Activated CD4-positive, alpha-beta T cell treated with anti-CD3 and anti-CD28 coated beads for 24 hours (primary cell): ENCODE data around the gene CELSR2.

ENCODE experiments used
- DNase-seq, 2 donors: peaks; one replicate each; pipeline ENCODE4 v3.0.0-alpha.2; 2020; ENCODE audit warnings: low read depth in 2 of 2

CELSR2 gene

DNA sequence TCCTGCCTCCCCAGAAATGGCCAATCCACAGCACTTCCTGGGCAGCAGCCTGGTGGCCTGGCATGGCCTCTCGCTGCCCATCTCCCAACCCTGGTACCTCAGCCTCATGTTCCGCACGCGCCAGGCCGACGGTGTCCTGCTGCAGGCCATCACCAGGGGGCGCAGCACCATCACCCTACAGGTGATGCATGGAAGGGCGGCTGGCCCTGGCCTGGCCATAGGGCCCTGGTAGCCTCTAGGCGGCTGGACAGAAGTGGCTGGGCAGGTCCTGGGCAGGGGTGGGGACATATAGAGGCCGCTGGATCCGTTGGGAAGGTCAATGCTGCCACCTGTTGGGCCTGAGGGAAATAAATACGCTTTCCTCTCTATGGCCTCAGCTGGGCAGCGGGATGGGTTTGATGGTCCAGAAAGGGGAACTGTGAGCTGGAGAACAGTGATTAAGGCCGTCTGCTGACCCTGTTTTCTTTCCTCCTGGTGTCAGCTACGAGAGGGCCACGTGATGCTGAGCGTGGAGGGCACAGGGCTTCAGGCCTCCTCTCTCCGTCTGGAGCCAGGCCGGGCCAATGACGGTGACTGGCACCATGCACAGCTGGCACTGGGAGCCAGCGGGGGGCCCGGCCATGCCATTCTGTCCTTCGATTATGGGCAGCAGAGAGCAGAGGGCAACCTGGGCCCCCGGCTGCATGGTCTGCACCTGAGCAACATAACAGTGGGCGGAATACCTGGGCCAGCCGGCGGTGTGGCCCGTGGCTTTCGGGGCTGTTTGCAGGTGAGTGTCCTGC lies 14.4 kb downstream of the CELSR2 start:
- peak; percentile 73 to 85 for DNase-seq

DNA sequence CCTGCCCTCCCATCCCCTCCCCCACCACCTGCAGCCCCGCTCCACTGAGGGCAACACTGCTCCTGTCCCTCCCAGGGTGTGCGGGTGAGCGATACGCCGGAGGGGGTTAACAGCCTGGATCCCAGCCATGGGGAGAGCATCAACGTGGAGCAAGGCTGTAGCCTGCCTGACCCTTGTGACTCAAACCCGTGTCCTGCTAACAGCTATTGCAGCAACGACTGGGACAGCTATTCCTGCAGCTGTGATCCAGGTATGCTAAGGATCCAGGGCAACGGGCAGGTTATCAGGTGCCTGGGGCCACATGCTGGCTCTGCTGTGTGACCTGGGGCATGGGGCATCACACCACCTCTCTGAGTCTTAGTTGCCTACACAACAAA lies 15.0 kb downstream of the CELSR2 start:
- no peak for DNase-seq

DNA sequence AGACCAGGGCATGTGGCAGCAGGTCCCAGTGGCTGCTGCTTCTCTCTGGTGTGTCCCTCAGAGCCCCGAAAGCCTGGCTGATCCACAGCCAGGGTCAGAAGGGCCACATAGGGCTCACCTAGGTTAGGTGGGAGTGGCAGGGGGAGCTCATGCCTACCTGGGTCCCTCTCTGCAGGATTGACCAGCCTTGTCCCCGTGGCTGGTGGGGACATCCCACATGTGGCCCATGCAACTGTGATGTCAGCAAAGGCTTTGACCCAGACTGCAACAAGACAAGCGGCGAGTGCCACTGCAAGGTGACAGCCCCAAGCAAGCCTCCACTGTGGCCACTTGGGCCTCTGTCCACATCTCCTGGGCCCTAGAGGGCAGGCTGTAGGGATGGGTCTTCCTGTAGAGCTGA lies 15.7 kb downstream of the CELSR2 start:
- no peak for DNase-seq

DNA sequence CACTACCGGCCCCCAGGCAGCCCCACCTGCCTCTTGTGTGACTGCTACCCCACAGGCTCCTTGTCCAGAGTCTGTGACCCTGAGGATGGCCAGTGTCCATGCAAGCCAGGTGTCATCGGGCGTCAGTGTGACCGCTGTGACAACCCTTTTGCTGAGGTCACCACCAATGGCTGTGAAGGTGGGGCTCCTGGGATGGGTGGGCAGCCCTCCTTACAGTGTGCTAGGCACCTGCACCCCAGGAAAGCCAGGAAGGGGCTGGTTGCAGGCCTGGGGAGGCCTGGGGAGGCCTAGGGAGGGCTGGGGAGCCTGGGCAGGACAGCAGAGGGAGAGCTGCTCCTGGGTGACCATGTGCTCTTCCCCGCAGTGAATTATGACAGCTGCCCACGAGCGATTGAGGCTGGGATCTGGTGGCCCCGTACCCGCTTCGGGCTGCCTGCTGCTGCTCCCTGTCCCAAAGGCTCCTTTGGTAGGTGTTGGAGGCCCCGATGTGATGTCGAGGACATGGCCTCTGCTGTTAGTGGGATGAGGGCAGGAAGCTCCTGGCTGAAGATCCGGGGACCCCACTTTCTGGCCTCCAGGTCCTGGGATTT lies 16.5 kb downstream of the CELSR2 start:
- no peak for DNase-seq

DNA sequence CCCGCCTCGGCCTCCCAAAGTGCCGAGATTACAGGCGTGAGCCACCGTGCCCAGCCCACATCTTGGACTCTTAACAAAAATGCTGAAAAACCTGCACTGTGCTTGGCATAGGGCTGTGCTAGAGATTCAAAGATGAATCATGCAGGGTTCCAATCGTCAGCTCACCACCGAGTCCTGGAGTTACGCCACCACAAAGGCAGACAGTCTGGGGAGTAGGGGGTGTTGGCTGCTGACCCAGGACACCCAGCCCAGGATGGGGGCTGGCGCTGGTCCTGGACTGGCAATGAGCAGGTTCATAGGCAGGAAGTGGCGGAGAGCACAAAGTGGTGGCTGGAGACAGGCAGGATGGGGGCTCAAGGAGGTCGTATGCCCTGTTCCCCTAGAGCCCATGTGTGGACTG lies 17.6 kb downstream of the CELSR2 start:
- no peak for DNase-seq

DNA sequence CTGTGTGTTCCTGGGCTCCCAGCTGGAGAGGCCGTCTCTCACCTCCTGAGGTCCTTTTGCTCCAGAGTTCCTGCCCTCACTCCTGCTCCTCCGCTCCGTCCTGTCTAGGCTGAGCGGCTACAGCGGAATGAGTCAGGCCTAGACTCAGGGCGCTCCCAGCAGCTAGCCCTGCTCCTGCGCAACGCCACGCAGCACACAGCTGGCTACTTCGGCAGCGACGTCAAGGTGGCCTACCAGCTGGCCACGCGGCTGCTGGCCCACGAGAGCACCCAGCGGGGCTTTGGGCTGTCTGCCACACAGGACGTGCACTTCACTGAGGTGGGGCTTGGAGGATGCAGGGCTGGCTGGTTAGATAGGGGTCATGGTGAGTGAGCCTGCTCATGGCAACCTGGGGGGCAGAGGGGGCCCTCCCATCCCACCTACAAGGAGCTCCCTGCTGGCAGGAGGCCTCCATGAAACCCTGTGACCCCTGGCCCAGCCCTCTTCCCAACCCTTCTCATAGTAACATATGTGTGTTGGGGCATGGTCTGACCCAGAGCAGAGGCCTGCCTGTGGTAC lies 18.5 kb downstream of the CELSR2 start:
- DNase-seq = no peak

DNA sequence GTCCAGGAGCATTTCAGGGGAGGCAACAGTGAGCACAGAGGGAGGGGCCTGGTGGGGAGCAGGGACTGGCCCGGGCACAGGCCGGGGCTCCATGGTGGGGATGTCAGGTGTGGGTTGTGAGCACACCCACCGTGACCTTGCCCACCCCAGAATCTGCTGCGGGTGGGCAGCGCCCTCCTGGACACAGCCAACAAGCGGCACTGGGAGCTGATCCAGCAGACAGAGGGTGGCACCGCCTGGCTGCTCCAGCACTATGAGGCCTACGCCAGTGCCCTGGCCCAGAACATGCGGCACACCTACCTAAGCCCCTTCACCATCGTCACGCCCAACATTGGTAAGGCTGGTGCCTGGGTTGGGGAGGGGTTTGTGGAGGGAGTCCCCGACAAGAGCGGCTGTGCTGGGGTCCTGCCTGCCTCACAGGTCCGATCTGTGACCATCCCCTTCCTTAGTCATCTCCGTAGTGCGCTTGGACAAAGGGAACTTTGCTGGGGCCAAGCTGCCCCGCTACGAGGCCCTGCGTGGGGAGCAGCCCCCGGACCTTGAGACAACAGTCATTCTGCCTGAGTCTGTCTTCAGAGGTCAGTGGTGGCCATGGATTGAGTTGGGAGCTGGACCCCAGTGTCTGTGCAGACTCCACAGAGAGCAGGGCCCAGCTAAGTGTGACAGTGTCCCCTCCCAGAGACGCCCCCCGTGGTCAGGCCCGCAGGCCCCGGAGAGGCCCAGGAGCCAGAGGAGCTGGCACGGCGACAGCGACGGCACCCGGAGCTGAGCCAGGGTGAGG lies 19.3 kb downstream of the CELSR2 start:
- DNase-seq = no peak

DNA sequence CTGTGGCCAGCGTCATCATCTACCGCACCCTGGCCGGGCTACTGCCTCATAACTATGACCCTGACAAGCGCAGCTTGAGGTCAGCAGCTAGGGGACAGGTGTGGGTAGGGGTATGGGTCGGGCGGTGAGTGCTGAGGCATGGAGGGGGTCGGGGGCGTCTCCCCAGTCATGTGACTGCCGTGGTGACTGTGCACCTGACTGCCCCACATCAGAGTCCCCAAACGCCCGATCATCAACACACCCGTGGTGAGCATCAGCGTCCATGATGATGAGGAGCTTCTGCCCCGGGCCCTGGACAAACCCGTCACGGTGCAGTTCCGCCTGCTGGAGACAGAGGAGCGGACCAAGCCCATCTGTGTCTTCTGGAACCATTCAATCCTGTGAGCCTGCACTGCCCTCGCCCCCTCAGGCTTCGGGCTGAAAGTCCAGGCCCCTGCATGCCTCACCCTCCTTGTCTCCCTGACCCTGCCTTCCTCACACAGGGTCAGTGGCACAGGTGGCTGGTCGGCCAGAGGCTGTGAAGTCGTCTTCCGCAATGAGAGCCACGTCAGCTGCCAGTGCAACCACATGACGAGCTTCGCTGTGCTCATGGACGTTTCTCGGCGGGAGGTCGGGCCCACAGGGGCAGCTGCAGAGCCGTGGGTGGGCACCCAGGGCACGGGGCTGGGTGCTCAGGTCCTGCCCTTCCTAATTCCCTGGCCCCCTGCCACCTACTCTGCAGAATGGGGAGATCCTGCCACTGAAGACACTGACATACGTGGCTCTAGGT lies 20.1 kb downstream of the CELSR2 start:
- no peak for DNase-seq

DNA sequence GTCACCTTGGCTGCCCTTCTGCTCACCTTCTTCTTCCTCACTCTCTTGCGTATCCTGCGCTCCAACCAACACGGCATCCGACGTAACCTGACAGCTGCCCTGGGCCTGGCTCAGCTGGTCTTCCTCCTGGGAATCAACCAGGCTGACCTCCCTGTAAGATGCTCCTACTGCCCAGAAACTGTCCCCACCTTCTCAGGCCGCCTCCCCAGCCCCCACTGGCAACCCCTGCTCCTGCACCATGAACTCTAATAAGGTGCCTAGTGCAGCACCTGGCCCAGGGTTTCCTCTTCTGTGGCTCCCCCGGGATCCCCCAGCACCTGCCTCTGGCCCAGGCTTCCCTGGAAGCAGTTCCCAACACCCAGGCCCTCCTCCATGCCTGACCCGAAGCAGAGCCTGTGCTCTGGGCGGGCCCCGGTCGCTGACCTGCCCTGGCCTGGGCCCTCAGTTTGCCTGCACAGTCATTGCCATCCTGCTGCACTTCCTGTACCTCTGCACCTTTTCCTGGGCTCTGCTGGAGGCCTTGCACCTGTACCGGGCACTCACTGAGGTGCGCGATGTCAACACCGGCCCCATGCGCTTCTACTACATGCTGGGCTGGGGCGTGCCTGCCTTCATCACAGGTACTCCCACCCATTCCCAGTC lies 20.8 kb downstream of the CELSR2 start:
- no peak for DNase-seq

DNA sequence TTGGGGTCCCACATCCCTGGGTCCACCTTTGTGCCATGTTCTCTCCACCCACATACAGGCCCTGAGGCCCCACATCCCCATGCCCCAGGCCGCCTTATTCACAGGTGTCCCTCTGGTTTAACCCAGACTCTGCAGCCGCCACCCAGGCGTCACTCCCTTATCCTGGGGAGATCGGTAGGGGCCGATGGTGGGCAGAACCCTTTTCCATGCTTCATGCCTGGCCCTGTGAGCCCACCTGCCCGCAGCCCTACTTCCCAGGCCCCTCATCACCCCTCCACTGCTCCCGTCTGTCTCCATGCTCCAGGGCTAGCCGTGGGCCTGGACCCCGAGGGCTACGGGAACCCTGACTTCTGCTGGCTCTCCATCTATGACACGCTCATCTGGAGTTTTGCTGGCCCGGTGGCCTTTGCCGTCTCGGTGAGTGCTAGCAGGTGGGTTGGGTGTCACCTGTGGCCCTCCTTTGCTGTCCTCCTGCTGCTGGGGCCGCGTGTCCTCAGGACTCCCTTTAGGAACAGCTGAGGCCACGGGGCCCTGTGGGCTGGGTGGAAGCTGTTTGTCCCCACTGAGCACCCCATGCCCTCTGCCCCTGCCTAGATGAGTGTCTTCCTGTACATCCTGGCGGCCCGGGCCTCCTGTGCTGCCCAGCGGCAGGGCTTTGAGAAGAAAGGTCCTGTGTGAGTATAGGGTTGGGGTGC lies 21.4 kb downstream of the CELSR2 start:
- DNase-seq = no peak

DNA sequence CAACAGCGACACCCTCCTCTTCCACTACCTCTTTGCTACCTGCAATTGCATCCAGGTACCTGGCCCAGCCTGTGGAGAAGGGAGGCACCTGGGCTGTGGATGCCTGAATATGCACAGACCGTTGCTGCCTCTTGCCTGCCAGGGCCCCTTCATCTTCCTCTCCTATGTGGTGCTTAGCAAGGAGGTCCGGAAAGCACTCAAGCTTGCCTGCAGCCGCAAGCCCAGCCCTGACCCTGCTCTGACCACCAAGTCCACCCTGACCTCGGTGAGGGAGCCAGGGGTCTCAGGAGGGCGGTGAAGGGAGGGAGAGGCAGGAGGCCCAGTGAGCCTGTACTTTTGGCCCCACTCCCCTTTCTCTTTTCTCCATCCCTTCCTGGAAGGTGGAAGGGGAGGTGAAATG lies 22.1 kb downstream of the CELSR2 start:
- no peak for DNase-seq

DNA sequence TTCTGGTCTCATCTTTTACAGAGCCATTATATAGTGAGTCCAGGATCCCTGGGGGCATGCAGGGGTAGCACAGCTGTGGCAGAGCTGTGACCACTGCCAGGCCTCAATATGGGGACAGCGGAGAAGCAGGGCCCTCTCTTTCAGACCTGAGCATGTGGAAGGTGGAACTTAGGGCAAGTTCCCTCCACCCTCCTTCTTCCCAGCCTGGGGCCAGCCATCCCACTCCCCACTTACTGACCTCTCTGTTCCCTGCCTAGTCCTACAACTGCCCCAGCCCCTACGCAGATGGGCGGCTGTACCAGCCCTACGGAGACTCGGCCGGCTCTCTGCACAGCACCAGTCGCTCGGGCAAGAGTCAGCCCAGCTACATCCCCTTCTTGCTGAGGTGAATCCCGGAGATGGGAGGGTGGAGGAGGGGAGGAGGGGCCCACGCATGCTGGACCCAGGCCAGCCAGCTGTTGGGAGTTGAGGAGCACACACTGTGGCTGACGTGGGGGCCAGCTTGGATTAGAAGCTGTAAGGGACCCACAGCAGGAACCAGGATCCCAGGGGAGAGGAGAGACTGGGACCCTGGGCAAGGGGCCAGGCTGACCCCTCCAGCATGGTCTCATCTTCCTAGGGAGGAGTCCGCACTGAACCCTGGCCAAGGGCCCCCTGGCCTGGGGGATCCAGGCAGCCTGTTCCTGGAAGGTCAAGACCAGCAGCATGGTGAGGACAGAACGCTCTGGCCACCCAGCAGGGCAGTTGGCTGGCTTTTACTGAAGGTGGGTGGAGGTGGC lies 22.9 kb downstream of the CELSR2 start:
- no peak for DNase-seq

DNA sequence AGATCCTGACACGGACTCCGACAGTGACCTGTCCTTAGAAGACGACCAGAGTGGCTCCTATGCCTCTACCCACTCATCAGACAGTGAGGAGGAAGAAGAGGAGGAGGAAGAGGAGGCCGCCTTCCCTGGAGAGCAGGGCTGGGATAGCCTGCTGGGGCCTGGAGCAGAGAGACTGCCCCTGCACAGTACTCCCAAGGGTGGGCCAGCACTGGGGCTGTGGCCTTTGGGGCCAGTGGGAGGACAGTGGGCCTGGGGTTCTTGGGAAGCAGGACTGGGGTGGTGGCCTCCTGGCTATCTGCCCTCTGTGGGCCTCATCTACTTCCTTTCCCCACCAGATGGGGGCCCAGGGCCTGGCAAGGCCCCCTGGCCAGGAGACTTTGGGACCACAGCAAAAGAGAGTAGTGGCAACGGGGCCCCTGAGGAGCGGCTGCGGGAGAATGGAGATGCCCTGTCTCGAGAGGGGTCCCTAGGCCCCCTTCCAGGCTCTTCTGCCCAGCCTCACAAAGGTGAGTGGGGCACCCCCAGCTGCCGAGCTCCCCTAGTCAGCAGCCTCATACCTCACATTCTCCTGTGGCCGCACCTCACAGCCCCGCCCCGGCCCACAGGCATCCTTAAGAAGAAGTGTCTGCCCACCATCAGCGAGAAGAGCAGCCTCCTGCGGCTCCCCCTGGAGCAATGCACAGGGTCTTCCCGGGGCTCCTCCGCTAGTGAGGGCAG lies 23.6 kb downstream of the CELSR2 start:
- DNase-seq = no peak

DNA sequence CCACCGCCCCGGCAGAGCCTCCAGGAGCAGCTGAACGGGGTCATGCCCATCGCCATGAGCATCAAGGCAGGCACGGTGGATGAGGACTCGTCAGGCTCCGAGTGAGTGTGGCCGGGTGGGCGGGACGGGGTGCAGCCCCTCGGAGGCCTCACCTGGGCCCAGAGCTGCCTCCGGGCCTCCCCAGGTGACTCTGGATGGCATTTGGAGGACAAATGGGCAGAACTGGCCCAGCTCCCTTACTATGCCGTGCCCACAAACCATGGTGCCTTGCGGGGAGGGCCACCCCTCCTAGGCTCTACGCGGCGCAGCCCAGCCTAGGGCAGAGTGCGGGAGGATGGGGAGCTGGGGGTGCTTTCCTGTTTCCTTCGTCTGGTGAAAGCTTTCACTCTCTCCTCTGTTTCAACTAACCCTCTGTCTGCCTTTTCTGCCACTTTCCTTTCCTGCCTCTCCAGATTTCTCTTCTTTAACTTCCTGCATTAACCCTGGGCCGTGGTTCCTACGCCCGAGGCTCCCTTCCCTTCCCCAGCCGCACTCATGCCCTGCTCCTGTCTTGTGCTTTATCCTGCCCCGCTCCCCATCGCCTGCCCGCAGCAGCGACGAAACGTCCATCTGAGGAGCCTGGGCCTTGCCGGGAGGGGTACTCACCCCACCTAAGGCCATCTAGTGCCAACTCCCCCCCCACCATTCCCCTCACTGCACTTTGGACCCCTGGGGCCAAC lies 24.4 kb downstream of the CELSR2 start:
- DNase-seq = no peak

DNA sequence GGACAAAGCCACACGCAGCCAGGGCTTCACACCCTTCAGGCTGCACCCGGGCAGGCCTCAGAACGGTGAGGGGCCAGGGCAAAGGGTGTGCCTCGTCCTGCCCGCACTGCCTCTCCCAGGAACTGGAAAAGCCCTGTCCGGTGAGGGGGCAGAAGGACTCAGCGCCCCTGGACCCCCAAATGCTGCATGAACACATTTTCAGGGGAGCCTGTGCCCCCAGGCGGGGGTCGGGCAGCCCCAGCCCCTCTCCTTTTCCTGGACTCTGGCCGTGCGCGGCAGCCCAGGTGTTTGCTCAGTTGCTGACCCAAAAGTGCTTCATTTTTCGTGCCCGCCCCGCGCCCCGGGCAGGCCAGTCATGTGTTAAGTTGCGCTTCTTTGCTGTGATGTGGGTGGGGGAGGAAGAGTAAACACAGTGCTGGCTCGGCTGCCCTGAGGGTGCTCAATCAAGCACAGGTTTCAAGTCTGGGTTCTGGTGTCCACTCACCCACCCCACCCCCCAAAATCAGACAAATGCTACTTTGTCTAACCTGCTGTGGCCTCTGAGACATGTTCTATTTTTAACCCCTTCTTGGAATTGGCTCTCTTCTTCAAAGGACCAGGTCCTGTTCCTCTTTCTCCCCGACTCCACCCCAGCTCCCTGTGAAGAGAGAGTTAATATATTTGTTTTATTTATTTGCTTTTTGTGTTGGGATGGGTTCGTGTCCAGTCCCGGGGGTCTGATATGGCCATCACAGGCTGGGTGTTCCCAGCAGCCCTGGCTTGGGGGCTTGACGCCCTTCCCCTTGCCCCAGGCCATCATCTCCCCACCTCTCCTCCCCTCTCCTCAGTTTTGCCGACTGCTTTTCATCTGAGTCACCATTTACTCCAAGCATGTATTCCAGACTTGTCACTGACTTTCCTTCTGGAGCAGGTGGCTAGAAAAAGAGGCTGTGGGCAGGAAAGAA lies 25.5 kb downstream of the CELSR2 start:
- DNase-seq = no peak

DNA sequence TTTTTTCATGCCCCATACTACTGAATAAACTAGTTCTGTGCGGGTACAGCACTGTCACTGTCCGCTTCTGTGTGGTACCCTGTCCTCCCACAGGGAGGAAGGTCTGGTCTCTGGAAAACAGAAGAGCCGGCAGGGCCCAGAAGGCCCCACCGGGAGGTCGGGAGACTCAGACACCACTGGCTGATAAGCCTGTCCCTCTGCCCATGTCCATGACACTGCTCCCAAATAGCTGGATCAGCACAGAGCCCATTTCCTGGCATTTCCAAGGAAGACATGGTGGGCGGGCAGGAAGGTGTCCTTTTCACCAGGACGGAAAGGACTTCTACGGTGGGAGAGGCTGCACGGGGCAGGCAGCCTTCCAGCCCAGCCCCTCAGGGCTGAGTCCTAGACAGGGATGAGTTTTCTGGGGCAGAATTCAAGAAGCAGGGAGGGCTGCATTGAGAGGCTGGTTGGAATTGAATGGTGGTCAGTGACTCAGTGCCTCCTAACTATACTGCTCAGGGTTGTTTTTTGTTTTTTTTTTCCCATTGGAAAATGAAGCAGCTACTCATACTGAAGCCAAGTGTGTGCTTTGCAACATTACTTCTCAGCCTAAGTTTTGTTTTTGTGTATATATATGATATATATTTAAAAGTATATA lies 26.5 kb downstream of the CELSR2 start:
- DNase-seq = no peak
